GM21529 (cell line): ENCODE data around the gene PEPD.

Experiments
- ATAC-seq: cut with Tn5 transposase; IDR thresholded peaks from one replicate; pipeline ENCODE4 v1.9.1; 2021; ENCODE audit not compliant: unreplicated experiment

PEPD gene

GRCh38 chr19:33366897-33367296 lies 154.7 kb downstream of the PEPD start:
- no peak for ATAC-seq

GRCh38 chr19:33366127-33366526 lies 155.5 kb downstream of the PEPD start:
- no peak for ATAC-seq

GRCh38 chr19:33365691-33366090 lies 155.9 kb downstream of the PEPD start:
- no peak for ATAC-seq

- ATAC-seq = no peak
These were observed 158.1 kb downstream of the PEPD start for GRCh38 chr19:33363476-33363875.

- ATAC-seq = no peak
These were observed 158.9 kb downstream of the PEPD start for GRCh38 chr19:33362508-33363228.

- ATAC-seq = no peak
These were observed 162.0 kb downstream of the PEPD start for GRCh38 chr19:33359581-33359980.

- ATAC-seq = no peak
These were observed 163.2 kb downstream of the PEPD start for GRCh38 chr19:33358408-33358807.

GRCh38 chr19:33357556-33357955 lies 164.0 kb downstream of the PEPD start:
- no peak for ATAC-seq

- ATAC-seq = no peak
These were observed 166.1 kb downstream of the PEPD start for GRCh38 chr19:33355535-33355934.

GRCh38 chr19:33350538-33351309 lies 170.9 kb downstream of the PEPD start:
- ATAC-seq = no peak

- ATAC-seq = no peak
These were observed 172.0 kb downstream of the PEPD start for GRCh38 chr19:33349319-33350289.

GRCh38 chr19:33348301-33349010 lies 173.1 kb downstream of the PEPD start:
- no peak for ATAC-seq

- no peak for ATAC-seq
These were observed 174.3 kb downstream of the PEPD start for GRCh38 chr19:33347300-33347699.

- no peak for ATAC-seq
These were observed 174.9 kb downstream of the PEPD start for GRCh38 chr19:33346665-33347064.

- ATAC-seq = no peak
These were observed 176.4 kb downstream of the PEPD start for GRCh38 chr19:33345163-33345562.

GRCh38 chr19:33344573-33344925 lies 177.0 kb downstream of the PEPD start:
- ATAC-seq = no peak

- ATAC-seq = no peak
These were observed 177.6 kb downstream of the PEPD start for GRCh38 chr19:33343859-33344572.

- no peak for ATAC-seq
These were observed 178.3 kb downstream of the PEPD start for GRCh38 chr19:33343301-33343700.

GRCh38 chr19:33340991-33341390 lies 180.6 kb downstream of the PEPD start:
- ATAC-seq = no peak
